Measurements from ENCODE around the gene SETD1B. TPM values are rescaled to one million over a fixed set of nuclear protein-coding genes. Genes with fewer than 3 reads are reported as not detected.

Gene SETD1B
- total RNA-seq, 2 experiments from 2014 or later: 15.0 to 15.6 TPM

- H3K9me3 Mint-ChIP-seq: no peaks in the 10 kb centered on the region
- peaks cover 26% of the 10 kb centered on the region for H3K36me3 Mint-ChIP-seq
- H3K4me1 Mint-ChIP-seq: peaks cover 32% of the 10 kb centered on the region
- H3K4me3 Mint-ChIP-seq: peak overlapping the region; percentile 85
- DNase-seq: no peak
- H3K27me3 Mint-ChIP-seq: no peaks in the 10 kb centered on the region
- H3K27ac Mint-ChIP-seq: peak overlapping the region; percentile 79
Measured at GRCh38 chr12:121806546-121807423, 3.0 kb downstream of the SETD1B start.

GRCh38 chr12:121807642-121808347, 4.0 kb downstream of the SETD1B start:
- no peak for DNase-seq
- Mint-ChIP-seq H3K4me3 (peak overlapping the region; percentile 18), H3K27me3 (no peaks in the 10 kb centered on the region), H3K9me3 (no peaks in the 10 kb centered on the region), H3K4me1 (peaks cover 33% of the 10 kb centered on the region), H3K36me3 (peaks cover 26% of the 10 kb centered on the region), H3K27ac (peak overlapping the region; percentile 25)

GRCh38 chr12:121808623-121809022, 4.8 kb downstream of the SETD1B start:
- peaks cover 30% of the 10 kb centered on the region for H3K36me3 Mint-ChIP-seq

GRCh38 chr12:121809712-121810116, 5.9 kb downstream of the SETD1B start:
- Mint-ChIP-seq H3K4me3 (no peak overlapping the region), H3K27ac (no peak overlapping the region), H3K27me3 (no peaks in the 10 kb centered on the region), H3K36me3 (peaks cover 34% of the 10 kb centered on the region), H3K4me1 (peaks cover 43% of the 10 kb centered on the region), H3K9me3 (no peaks in the 10 kb centered on the region)
- no peak for DNase-seq

More at GRCh38 chr12:121808623-121809022, 4.8 kb downstream of the SETD1B start:
- no peak overlapping the region for H3K27ac Mint-ChIP-seq
- H3K4me1 Mint-ChIP-seq: peaks cover 41% of the 10 kb centered on the region
- H3K9me3 Mint-ChIP-seq: no peaks in the 10 kb centered on the region
- H3K4me3 Mint-ChIP-seq: no peak overlapping the region
- H3K27me3 Mint-ChIP-seq: no peaks in the 10 kb centered on the region
- no peak for DNase-seq

- Mint-ChIP-seq H3K4me3 (peak overlapping the region; percentile 86), H3K4me1 (peaks cover 43% of the 10 kb centered on the region), H3K27ac (peak overlapping the region; percentile 72), H3K36me3 (peaks cover 35% of the 10 kb centered on the region), H3K27me3 (no peaks in the 10 kb centered on the region), H3K9me3 (no peaks in the 10 kb centered on the region)
- DNase-seq: no peak
Measured at GRCh38 chr12:121810234-121810817, 6.5 kb downstream of the SETD1B start.

GRCh38 chr12:121810833-121811433, 7.1 kb downstream of the SETD1B start:
- Mint-ChIP-seq H3K27me3 (no peaks in the 10 kb centered on the region), H3K4me1 (peaks cover 43% of the 10 kb centered on the region)
- DNase-seq: no peak

GRCh38 chr12:121811434-121812319, 7.9 kb downstream of the SETD1B start:
- Mint-ChIP-seq H3K4me1 (peaks cover 40% of the 10 kb centered on the region), H3K9me3 (no peaks in the 10 kb centered on the region), H3K27me3 (no peaks in the 10 kb centered on the region), H3K27ac (peak overlapping the region; percentile 73), H3K4me3 (peak overlapping the region; percentile 86), H3K36me3 (peaks cover 35% of the 10 kb centered on the region)
- DNase-seq: peak; percentile 82

More at GRCh38 chr12:121810833-121811433, 7.1 kb downstream of the SETD1B start:
- peak overlapping the region; percentile 86 for H3K4me3 Mint-ChIP-seq
- H3K9me3 Mint-ChIP-seq: no peaks in the 10 kb centered on the region
- H3K36me3 Mint-ChIP-seq: peaks cover 34% of the 10 kb centered on the region
- H3K27ac Mint-ChIP-seq: peak overlapping the region; percentile 72

- H3K9me3 Mint-ChIP-seq: no peaks in the 10 kb centered on the region
- DNase-seq: peak; percentile 61
- no peaks in the 10 kb centered on the region for H3K27me3 Mint-ChIP-seq
- H3K4me1 Mint-ChIP-seq: peaks cover 36% of the 10 kb centered on the region
- peak overlapping the region; percentile 86 for H3K4me3 Mint-ChIP-seq
- H3K27ac Mint-ChIP-seq: peak overlapping the region; percentile 73
- H3K36me3 Mint-ChIP-seq: peaks cover 35% of the 10 kb centered on the region
Measured at GRCh38 chr12:121812320-121812871, 8.6 kb downstream of the SETD1B start.

GRCh38 chr12:121812921-121813896, 9.4 kb downstream of the SETD1B start:
- peaks cover 30% of the 10 kb centered on the region for H3K4me1 Mint-ChIP-seq
- H3K27ac Mint-ChIP-seq: peak overlapping the region; percentile 73
- no peaks in the 10 kb centered on the region for H3K27me3 Mint-ChIP-seq
- H3K4me3 Mint-ChIP-seq: peak overlapping the region; percentile 86
- DNase-seq: no peak
- no peaks in the 10 kb centered on the region for H3K9me3 Mint-ChIP-seq
- peaks cover 38% of the 10 kb centered on the region for H3K36me3 Mint-ChIP-seq

GRCh38 chr12:121813951-121814350, 10.1 kb downstream of the SETD1B start:
- Mint-ChIP-seq H3K27me3 (no peaks in the 10 kb centered on the region), H3K4me3 (no peak overlapping the region), H3K36me3 (peaks cover 36% of the 10 kb centered on the region)

GRCh38 chr12:121814429-121815119, 10.8 kb downstream of the SETD1B start:
- Mint-ChIP-seq H3K9me3 (no peaks in the 10 kb centered on the region), H3K4me1 (peaks cover 25% of the 10 kb centered on the region), H3K27me3 (no peaks in the 10 kb centered on the region), H3K36me3 (peaks cover 34% of the 10 kb centered on the region), H3K27ac (no peak overlapping the region), H3K4me3 (no peak overlapping the region)
- DNase-seq: no peak

More at GRCh38 chr12:121813951-121814350, 10.1 kb downstream of the SETD1B start:
- Mint-ChIP-seq H3K9me3 (no peaks in the 10 kb centered on the region), H3K27ac (no peak overlapping the region), H3K4me1 (peaks cover 25% of the 10 kb centered on the region)
- DNase-seq: no peak

- Mint-ChIP-seq H3K9me3 (no peaks in the 10 kb centered on the region), H3K4me1 (peaks cover 25% of the 10 kb centered on the region), H3K36me3 (peaks cover 31% of the 10 kb centered on the region), H3K27ac (no peak overlapping the region), H3K4me3 (no peak overlapping the region), H3K27me3 (no peaks in the 10 kb centered on the region)
- no peak for DNase-seq
Measured at GRCh38 chr12:121815263-121815662, 11.5 kb downstream of the SETD1B start.

Data from activated naive CD8-positive, alpha-beta T cell treated with anti-CD3 and anti-CD28 coated beads for 36 hours (primary cell).